ENCODE measurements around the gene SYNE4. TPM values are rescaled to one million over a fixed set of nuclear protein-coding genes. Genes with fewer than 3 reads are reported as not detected.

Gene SYNE4
- total RNA-seq, 1 experiment from 2014 or later = 1.1 TPM

DNA sequence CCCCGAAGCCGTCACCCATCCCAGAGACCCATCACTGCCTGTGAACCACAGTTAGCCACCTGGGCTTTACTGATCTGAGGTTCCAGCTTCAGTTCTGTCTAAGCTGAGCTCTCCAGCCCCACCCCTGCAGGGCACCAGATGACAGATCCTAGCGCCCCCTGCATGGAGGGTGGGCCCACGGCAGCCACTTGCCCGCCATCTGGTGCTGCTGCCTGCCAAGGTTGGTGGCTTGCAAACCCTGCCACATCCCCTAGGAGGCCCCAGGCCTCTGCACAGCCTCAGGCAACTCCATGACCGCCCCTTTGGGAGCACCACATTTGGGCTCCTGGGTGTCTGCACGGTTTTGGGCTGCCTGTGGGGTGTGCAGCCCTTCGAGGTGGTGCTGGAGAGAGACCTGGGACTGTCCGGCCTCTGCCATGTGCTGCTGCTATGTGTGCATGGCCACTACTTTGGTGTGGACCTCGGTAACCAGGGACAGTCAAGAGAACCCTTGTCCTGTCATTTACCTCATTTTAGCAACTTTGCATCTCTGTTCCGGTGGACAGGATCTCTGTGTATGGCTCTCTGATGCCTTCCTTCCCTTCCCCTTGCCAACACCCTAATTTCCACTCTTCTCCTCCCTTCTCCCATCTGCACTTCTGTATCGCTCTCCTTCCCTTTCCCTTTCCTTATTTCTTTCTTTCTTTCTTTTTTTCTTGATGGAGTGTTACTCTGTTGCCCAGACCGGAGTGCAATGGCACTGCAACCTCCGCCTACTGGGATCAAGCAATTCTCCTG lies 31.0 kb downstream of the SYNE4 start:
- DNase-seq (ENCODE audit: low read depth, low spot score) (no peak), ATAC-seq (peak; percentile 52)
- in situ Hi-C loops (cut with HindIII; ENCODE audit: low pct_unique_long_range_greater_than_20kb, low sequenced_read_pairs) = no loop called here
- BruUV-seq (replicated peaks) = no TSS peak
- CTCF ChIA-PET = no interaction called here
- POLR2A ChIA-PET = no interaction called here
- TF ChIP-seq TCF7L2 (IDR thresholded peaks at IDR 0.05; ENCODE audit: low read depth, low read length) (no peak), POLR2AphosphoS5 (IDR thresholded peaks at IDR 0.05; ENCODE audit: low read depth, low read length) (no peak), REST (IDR thresholded peaks at IDR 0.05; ENCODE audit: insufficient read depth in 1 of 2, low read depth in 2 of 2, low read length in 1 of 2) (no peak), SIN3A (IDR thresholded peaks at IDR 0.05; ENCODE audit: borderline replicate concordance, insufficient read depth, low read depth, low read length) (no peak), CTCF (IDR thresholded peaks at IDR 0.05) (no peak; the same call in 1 of the 2 replicates)
- Histone ChIP-seq H3K36me3 (ENCODE audit: control insufficient read depth, insufficient read depth, low read length) (no peaks in the 10 kb centered on the region), H3K4me1 (ENCODE audit: control insufficient read depth, insufficient read depth, low read length) (no peaks in the 10 kb centered on the region), H3K9me3 (ENCODE audit: control insufficient read depth, insufficient read depth, low read depth, low read length) (no peaks in the 10 kb centered on the region), H3K27me3 (ENCODE audit: control insufficient read depth, insufficient read depth, low read length) (peaks cover 7% of the 10 kb centered on the region; the same call in 1 of the 2 replicates), H3K27ac (ENCODE audit: low read length) (no peak overlapping the region), H3K4me3 (ENCODE audit: low read depth in 2 of 2, low read length in 2 of 2) (no peak overlapping the region)
- intact Hi-C loops (cut with micrococcal nuclease; ENCODE audit: unreplicated experiment) = no loop called here

- CTCF ChIA-PET = no interaction called here
- POLR2A ChIA-PET = no interaction called here
- H3K27ac ChIP-seq (ENCODE audit: low read length) = no peak overlapping the region
- ATAC-seq = no peak
- H3K4me3 ChIP-seq (ENCODE audit: low read depth in 2 of 2, low read length in 2 of 2) = no peak overlapping the region
- no peak for TF ChIP-seq TCF7L2 (IDR thresholded peaks at IDR 0.05; ENCODE audit: low read depth, low read length)
- TF ChIP-seq REST (IDR thresholded peaks at IDR 0.05; ENCODE audit: insufficient read depth in 1 of 2, low read depth in 2 of 2, low read length in 1 of 2) = peak; percentile 96 to 99
- no TSS peak for BruUV-seq (replicated peaks)
- H3K27me3 ChIP-seq (ENCODE audit: control insufficient read depth, insufficient read depth, low read length) = peaks cover 1% of the 10 kb centered on the region; the same call in 1 of the 2 replicates
- no peaks in the 10 kb centered on the region for H3K4me1 ChIP-seq (ENCODE audit: control insufficient read depth, insufficient read depth, low read length)
- in situ Hi-C loops (cut with HindIII; ENCODE audit: low pct_unique_long_range_greater_than_20kb, low sequenced_read_pairs) (no loop called here), intact Hi-C loops (cut with micrococcal nuclease; ENCODE audit: unreplicated experiment) (no loop called here)
- no peak for DNase-seq (ENCODE audit: low read depth, low spot score)
- H3K36me3 ChIP-seq (ENCODE audit: control insufficient read depth, insufficient read depth, low read length) = no peaks in the 10 kb centered on the region
- no peaks in the 10 kb centered on the region for H3K9me3 ChIP-seq (ENCODE audit: control insufficient read depth, insufficient read depth, low read depth, low read length)
These were observed 32.9 kb downstream of the SYNE4 start for GRCh38 chr19:35975608-35976214.

Measured in Panc1 (cell line).